Fibroblast of pulmonary artery (primary cell): ENCODE data around the gene MEP1A.
"Not testable (repeated sequence)": the region's sequence is repeated elsewhere in the genome, so short reads cannot be mapped to it uniquely, and the experiment has no call there.

Experiments
- DNase-seq: peaks from one replicate; pipeline ENCODE4 v3.0.0-alpha.2; 2010; ENCODE audit warnings: low read depth
- H3K4me3 ChIP-seq: replicated peaks from 2 replicates; pipeline ENCODE4 v1.5.1; 2011; ENCODE audit warnings: low read depth, mild to moderate bottlenecking, control low read depth, low read length, moderate library complexity
- CTCF ChIP-seq: IDR thresholded peaks from 2 replicates; pipeline ENCODE4 v1.5.1; 2011; ENCODE audit warnings: mild to moderate bottlenecking, control low read depth, low read length, inconsistent platforms; ENCODE audit errors: missing control alignments

MEP1A gene

DNA sequence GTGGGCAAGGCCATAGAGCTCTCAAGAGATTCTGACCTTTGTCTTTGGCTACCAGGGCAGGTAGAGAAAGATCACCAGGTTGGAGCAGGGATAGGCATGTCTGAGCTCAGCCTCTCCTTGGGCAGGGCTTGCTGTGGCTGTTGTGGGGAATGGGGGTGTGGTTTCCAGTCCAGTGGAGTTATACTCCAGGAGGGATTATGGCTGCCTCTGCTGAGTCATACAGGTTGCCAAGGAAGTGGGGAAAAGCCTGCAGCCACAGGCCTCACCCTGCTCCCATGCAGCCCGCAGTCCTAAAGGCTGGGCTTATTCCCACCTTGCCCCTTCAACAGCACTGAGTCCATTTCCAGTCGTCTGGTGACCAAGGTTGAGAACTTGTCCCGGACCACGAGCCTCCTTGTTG lies 21.9 kb downstream of the MEP1A start:
- DNase-seq: no peak
- no peak for TF ChIP-seq CTCF
- H3K4me3 ChIP-seq: no peak overlapping the region

- DNase-seq: no peak
- TF ChIP-seq CTCF: no peak
- H3K4me3 ChIP-seq: no peak overlapping the region
Measured at GRCh38 chr6:46816626-46817025, 23.4 kb downstream of the MEP1A start.

DNA sequence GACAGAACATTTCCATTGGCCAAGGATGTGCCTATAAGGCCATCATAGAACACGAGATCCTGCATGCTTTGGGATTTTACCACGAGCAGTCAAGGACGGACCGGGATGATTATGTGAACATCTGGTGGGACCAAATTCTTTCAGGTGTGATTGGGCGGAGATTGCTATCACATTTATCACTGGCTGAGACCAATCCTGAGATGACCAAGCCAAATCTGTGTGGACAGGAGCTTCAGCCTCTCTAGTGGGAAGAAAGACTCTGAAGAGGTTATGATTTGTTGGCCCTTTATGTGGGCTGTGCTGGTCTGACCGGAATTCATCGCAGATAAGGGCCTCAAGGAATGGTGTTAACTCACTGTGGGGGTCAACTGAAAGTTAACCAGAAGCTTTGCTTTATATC lies 26.4 kb downstream of the MEP1A start:
- DNase-seq: no peak
- TF ChIP-seq CTCF: no peak
- no peak overlapping the region for H3K4me3 ChIP-seq

- H3K4me3 ChIP-seq: no peak overlapping the region
- no peak for TF ChIP-seq CTCF
- DNase-seq: no peak
Measured at GRCh38 chr6:46821458-46821881, 28.3 kb downstream of the MEP1A start.

GRCh38 chr6:46828939-46829338 lies 35.8 kb downstream of the MEP1A start:
- no peak overlapping the region for H3K4me3 ChIP-seq
- no peak for TF ChIP-seq CTCF
- DNase-seq: no peak

GRCh38 chr6:46832816-46833215 lies 39.6 kb downstream of the MEP1A start:
- no peak for DNase-seq
- H3K4me3 ChIP-seq: no peak overlapping the region
- TF ChIP-seq CTCF: no peak

GRCh38 chr6:46834257-46834916 lies 41.2 kb downstream of the MEP1A start:
- not testable (repeated sequence) for H3K4me3 ChIP-seq, DNase-seq

GRCh38 chr6:46834991-46835390 lies 41.8 kb downstream of the MEP1A start:
- H3K4me3 ChIP-seq, DNase-seq: not testable (repeated sequence)
